ENCODE measurements around the gene PDCD2L.

Gene PDCD2L

GRCh38 chr19:34474233-34474989 is 70.2 kb downstream of the PDCD2L start:
- DNase-seq, result peak; percentile 41

GRCh38 chr19:34475026-34475974 is 71.1 kb downstream of the PDCD2L start:
- no peak for DNase-seq

Measured in NCI-H1436 (cell line).